PC-9 (cell line): Measurements from ENCODE around the gene RBFOX1. TPM values are rescaled to one million over a fixed set of nuclear protein-coding genes. Genes with fewer than 3 reads are reported as not detected.

Experiments used
- BruUV-seq: library from RNA; stranded (reverse); fragments of 400-500 nt; replicated peaks from 2 replicates; lab custom pipeline; 2021; lab: Mats Ljungman, UMichigan
- CTCF ChIA-PET: fragments of 300-600 bp; sonication (Branson Sonifier 250); formaldehyde crosslinking; loops from one replicate; lab custom pipeline; 2022; ENCODE audit warnings: antibody characterized with exemption; lab: Charles Lee
- POLR2A ChIA-PET: fragments of 300-600 bp; sonication (Branson Sonifier 250); formaldehyde crosslinking; loops from one replicate; lab custom pipeline; 2022; ENCODE audit warnings: antibody characterized with exemption; ENCODE audit not compliant: unreplicated experiment; lab: Charles Lee
- DNase-seq, 2 experiments: peaks; one replicate each; pipeline versions ENCODE4 v3.0.0 to v3.0.0-alpha.2; 2015 to 2022; ENCODE audit warnings: mixed read lengths in 1 of 2
- H2AFZ ChIP-seq: fragments of 200-600 bp; sonication (generic); 2 replicates; pipeline ENCODE4 v1.8.1; 2017; ENCODE audit warnings: antibody characterized with exemption
- H3F3A ChIP-seq: fragments of 200-600 bp; sonication (generic); 2 replicates; pipeline ENCODE4 v1.8.1; 2017; ENCODE audit warnings: antibody characterized with exemption, mild to moderate bottlenecking, low read depth; ENCODE audit not compliant: insufficient read depth
- H3K27ac ChIP-seq: fragments of 200-600 bp; sonication (generic); 2 replicates; pipeline ENCODE4 v1.6.1; 2016; ENCODE audit warnings: mixed run types
- H3K27me3 ChIP-seq: fragments of 200-600 bp; sonication (generic); 2 replicates; pipeline ENCODE4 v1.6.1; 2016; ENCODE audit warnings: low read depth, mixed run types; ENCODE audit not compliant: insufficient read depth
- H3K36me3 ChIP-seq: fragments of 200-600 bp; sonication (generic); 2 replicates; pipeline ENCODE4 v1.6.1; 2016; ENCODE audit warnings: low read depth, mixed run types
- H3K4me1 ChIP-seq: fragments of 200-600 bp; sonication (generic); replicated peaks from 2 replicates; pipeline ENCODE4 v1.6.1; 2016; ENCODE audit warnings: mixed run types; ENCODE audit not compliant: insufficient read depth
- H3K4me2 ChIP-seq: fragments of 200-600 bp; sonication (generic); 2 replicates; pipeline ENCODE4 v1.6.1; 2017; ENCODE audit warnings: mixed run types
- H3K4me3 ChIP-seq: fragments of 200-600 bp; sonication (generic); 2 replicates; pipeline ENCODE4 v1.6.1; 2016; ENCODE audit warnings: mixed run types
- H3K79me2 ChIP-seq: fragments of 200-600 bp; sonication (generic); 2 replicates; pipeline ENCODE4 v1.6.1; 2017; ENCODE audit warnings: low read depth, mixed run types
- H3K9me2 ChIP-seq: fragments of 200-600 bp; sonication (generic); 2 replicates; pipeline ENCODE4 v1.8.1; 2017; ENCODE audit warnings: mild to moderate bottlenecking; ENCODE audit not compliant: insufficient read depth
- H3K9me3 ChIP-seq: fragments of 200-600 bp; sonication (generic); 2 replicates; pipeline ENCODE4 v1.8.1; 2016; ENCODE audit warnings: low read depth; ENCODE audit not compliant: insufficient read depth
- H4K20me1 ChIP-seq: fragments of 200-600 bp; sonication (generic); 2 replicates; pipeline ENCODE4 v1.8.1; 2017; ENCODE audit not compliant: insufficient read depth
- EZH2 ChIP-seq: fragments of 200-600 bp; sonication (generic); IDR thresholded peaks from 2 replicates; pipeline ENCODE4 v1.8.0; 2017; ENCODE audit warnings: antibody characterized with exemption, low read depth
- intact Hi-C: fragments of 100-400 bp; cut with micrococcal nuclease; formaldehyde crosslinking; loops from one replicate; pipeline ENCODE4 v1.10.0; 2022; ENCODE audit not compliant: unreplicated experiment
- total RNA-seq: library from RNA; stranded (reverse); gene quantifications from 2 replicates; pipeline ENCODE4 v1.2.3, GENCODE V29; 2021
- TF ChIP-seq, protein P1 (sequence below): fragments of 200-600 bp; sonication (generic); conservative IDR thresholded peaks from 2 replicates; pipeline ENCODE4 v1.6.1; 2017; ENCODE audit warnings: mixed run types, antibody characterized with exemption, mild to moderate bottlenecking, moderate library complexity

The RBFOX1 gene
- total RNA-seq, 1 experiment from 2014 or later, result not detected

DNA sequence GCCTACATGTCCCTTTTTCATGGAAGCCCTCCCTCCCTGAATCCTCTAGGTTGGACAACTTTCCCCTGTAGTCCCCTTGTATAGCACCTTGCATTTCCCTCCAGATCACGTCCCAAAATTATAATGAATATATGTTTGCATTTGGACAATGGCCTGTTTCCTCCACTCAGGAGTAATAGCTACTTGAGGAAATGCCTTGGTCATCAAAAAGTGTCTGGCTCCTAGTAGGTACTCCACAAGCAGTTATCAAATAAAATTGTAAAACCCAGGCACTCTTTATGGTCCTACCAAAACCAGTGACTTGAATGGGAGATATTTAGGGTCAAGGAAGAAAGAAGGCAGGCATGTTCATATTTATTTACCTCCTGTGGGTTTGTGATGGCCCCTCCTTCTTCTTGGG lies 59.6 kb downstream of the RBFOX1 start:
- no peak overlapping the region for H3K27ac ChIP-seq
- H3F3A ChIP-seq, result no peaks in the 10 kb centered on the region
- no peaks in the 10 kb centered on the region for H3K79me2 ChIP-seq
- H3K36me3 ChIP-seq, result no peaks in the 10 kb centered on the region
- H3K9me2 ChIP-seq, result no peaks in the 10 kb centered on the region
- no peaks in the 10 kb centered on the region for H4K20me1 ChIP-seq
- no TSS peak for BruUV-seq
- TF ChIP-seq EZH2, result no peak
- TF ChIP-seq, protein P1, sequence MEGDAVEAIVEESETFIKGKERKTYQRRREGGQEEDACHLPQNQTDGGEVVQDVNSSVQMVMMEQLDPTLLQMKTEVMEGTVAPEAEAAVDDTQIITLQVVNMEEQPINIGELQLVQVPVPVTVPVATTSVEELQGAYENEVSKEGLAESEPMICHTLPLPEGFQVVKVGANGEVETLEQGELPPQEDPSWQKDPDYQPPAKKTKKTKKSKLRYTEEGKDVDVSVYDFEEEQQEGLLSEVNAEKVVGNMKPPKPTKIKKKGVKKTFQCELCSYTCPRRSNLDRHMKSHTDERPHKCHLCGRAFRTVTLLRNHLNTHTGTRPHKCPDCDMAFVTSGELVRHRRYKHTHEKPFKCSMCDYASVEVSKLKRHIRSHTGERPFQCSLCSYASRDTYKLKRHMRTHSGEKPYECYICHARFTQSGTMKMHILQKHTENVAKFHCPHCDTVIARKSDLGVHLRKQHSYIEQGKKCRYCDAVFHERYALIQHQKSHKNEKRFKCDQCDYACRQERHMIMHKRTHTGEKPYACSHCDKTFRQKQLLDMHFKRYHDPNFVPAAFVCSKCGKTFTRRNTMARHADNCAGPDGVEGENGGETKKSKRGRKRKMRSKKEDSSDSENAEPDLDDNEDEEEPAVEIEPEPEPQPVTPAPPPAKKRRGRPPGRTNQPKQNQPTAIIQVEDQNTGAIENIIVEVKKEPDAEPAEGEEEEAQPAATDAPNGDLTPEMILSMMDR, result no peak
- intact Hi-C loops, result no loop called here
- peaks cover 15% of the 10 kb centered on the region for H3K27me3 ChIP-seq
- H3K4me1 ChIP-seq, result no peaks in the 10 kb centered on the region
- H2AFZ ChIP-seq, result no peak overlapping the region
- DNase-seq, result no peak
- ChIA-PET POLR2A (no interaction called here), CTCF (no interaction called here)
- no peak overlapping the region for H3K4me3 ChIP-seq
- H3K9me3 ChIP-seq, result no peaks in the 10 kb centered on the region
- H3K4me2 ChIP-seq, result no peak overlapping the region

DNA sequence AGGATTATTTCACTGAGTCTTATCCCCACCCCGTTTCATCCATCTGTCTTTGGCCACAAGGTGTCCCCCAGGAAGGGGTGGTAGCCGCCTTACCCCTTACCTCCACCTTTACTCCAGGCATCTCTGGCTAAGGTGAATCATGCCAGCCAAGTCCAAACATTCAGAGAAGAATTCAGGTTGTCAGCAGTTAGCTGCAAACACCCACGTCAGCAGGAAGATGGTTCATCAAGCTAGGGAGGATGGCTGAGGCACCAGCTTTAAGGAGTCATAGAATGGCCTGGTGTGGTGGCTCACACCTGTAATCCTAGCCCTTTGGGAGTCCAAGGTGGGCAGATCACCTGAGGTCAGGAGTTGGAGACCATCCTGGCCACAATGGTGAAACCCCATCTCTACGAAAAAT lies 61.0 kb downstream of the RBFOX1 start:
- Histone ChIP-seq H3K9me2 (no peaks in the 10 kb centered on the region), H3F3A (no peaks in the 10 kb centered on the region), H2AFZ (no peak overlapping the region), H4K20me1 (no peaks in the 10 kb centered on the region), H3K4me1 (no peaks in the 10 kb centered on the region), H3K36me3 (no peaks in the 10 kb centered on the region), H3K79me2 (no peaks in the 10 kb centered on the region), H3K27me3 (peaks cover 15% of the 10 kb centered on the region), H3K4me2 (no peak overlapping the region), H3K4me3 (no peak overlapping the region), H3K9me3 (no peaks in the 10 kb centered on the region), H3K27ac (no peak overlapping the region)
- CTCF ChIA-PET, result no interaction called here
- TF ChIP-seq EZH2, result no peak
- TF ChIP-seq, protein P1, result no peak
- BruUV-seq, result no TSS peak
- no peak for DNase-seq
- POLR2A ChIA-PET, result no interaction called here
- intact Hi-C loops, result no loop called here

DNA sequence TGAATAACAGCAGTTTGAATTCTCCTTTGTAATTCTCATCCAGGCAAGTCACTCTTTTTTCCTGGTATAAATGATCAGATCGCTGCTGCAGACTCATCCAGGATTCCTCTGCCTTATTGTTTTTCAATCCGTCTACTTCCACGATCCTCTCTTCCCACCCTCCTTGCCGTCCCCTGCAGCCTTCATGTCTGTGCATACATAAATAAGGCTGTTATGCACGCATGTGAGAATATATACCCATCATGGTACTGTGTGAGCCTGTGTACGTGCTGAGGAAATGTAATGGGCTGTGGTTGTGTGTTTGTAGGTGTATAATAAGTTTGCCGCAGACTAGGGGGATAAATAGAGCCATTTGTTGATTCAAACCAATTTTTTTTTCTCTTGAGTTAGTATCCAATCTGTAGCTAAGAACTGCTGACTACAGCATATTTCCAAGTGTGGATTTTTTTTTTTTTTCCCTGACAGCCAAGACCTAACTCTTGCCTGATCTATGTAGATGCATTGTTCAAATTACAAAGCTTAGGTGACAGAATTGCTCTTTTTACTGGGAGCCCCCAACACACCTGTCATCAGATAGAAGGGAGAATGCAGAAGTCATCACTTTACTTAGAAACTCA lies 62.2 kb downstream of the RBFOX1 start:
- no peak overlapping the region for H2AFZ ChIP-seq
- no peak for DNase-seq
- no peak overlapping the region for H3K4me3 ChIP-seq
- intact Hi-C loops, result no loop called here
- no peaks in the 10 kb centered on the region for H3K9me2 ChIP-seq
- no peaks in the 10 kb centered on the region for H4K20me1 ChIP-seq
- ChIA-PET CTCF (no interaction called here), POLR2A (no interaction called here)
- peaks cover 15% of the 10 kb centered on the region for H3K27me3 ChIP-seq
- TF ChIP-seq, protein P1, result no peak
- no peak for TF ChIP-seq EZH2
- no peaks in the 10 kb centered on the region for H3F3A ChIP-seq
- H3K4me1 ChIP-seq, result no peaks in the 10 kb centered on the region
- no TSS peak for BruUV-seq
- no peaks in the 10 kb centered on the region for H3K9me3 ChIP-seq
- no peak overlapping the region for H3K27ac ChIP-seq
- no peaks in the 10 kb centered on the region for H3K36me3 ChIP-seq
- H3K4me2 ChIP-seq, result no peak overlapping the region
- H3K79me2 ChIP-seq, result no peaks in the 10 kb centered on the region
